Measurements from ENCODE around the gene MAGI3.

Gene MAGI3

DNA sequence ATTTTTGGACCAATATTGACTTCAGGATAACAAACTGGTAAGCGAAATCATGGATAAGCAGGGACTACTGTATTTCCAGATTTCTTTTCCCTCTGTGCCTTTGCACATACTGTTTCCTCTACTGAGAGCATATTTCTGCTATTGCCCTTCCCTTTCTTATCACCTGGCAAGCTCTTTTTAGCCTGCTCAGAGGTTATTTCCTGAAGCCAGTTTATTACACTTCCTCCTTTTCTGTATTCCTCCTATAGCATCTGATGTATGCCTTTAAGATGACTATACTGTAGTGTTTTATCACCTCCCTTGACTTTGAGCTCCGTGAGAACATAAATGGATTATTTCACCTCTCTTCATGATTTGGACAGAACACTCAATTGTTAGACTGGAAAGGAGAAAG, 49.0 kb downstream of the MAGI3 start:
- DNase-seq (ENCODE audit: extremely low read depth, insufficient read length), result no peak
- TF ChIP-seq, protein P1, sequence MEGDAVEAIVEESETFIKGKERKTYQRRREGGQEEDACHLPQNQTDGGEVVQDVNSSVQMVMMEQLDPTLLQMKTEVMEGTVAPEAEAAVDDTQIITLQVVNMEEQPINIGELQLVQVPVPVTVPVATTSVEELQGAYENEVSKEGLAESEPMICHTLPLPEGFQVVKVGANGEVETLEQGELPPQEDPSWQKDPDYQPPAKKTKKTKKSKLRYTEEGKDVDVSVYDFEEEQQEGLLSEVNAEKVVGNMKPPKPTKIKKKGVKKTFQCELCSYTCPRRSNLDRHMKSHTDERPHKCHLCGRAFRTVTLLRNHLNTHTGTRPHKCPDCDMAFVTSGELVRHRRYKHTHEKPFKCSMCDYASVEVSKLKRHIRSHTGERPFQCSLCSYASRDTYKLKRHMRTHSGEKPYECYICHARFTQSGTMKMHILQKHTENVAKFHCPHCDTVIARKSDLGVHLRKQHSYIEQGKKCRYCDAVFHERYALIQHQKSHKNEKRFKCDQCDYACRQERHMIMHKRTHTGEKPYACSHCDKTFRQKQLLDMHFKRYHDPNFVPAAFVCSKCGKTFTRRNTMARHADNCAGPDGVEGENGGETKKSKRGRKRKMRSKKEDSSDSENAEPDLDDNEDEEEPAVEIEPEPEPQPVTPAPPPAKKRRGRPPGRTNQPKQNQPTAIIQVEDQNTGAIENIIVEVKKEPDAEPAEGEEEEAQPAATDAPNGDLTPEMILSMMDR (IDR thresholded peaks at IDR 0.05; ENCODE audit: insufficient read depth, low read length, poor library complexity, severe bottlenecking), result no peak
- H3K4me3 ChIP-seq (replicated peaks; ENCODE audit: low read depth, low read length), result no peak overlapping the region
- H3K36me3 ChIP-seq (ENCODE audit: control insufficient read depth, insufficient read depth, low read length), result no peaks in the 10 kb centered on the region
- H3K27me3 ChIP-seq (replicated peaks; ENCODE audit: control insufficient read depth, insufficient read depth, low read length), result no peaks in the 10 kb centered on the region

DNA sequence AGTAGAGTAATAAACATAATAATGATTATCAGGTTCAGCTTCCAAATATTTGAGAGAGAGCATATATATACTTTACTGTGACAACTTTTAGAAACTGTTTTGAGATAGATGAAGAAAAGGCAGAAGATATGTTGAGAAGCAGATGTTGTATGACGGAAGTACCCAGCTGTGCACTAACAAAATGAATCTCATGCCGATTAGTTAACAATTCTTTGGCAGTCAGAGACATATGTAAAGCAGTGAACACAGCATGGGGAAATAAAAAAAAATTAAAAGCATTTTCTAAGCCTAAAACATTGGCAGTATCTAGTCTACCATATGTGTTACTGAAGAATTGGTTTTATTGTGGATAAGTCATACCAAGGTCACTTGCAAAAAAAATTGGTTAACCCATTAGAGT, 51.8 kb downstream of the MAGI3 start:
- H3K27me3 ChIP-seq (replicated peaks; ENCODE audit: control insufficient read depth, insufficient read depth, low read length), result no peaks in the 10 kb centered on the region
- TF ChIP-seq, protein P1 (IDR thresholded peaks at IDR 0.05; ENCODE audit: insufficient read depth, low read length, poor library complexity, severe bottlenecking), result no peak
- DNase-seq (ENCODE audit: extremely low read depth, insufficient read length), result no peak
- H3K4me3 ChIP-seq (replicated peaks; ENCODE audit: low read depth, low read length), result no peak overlapping the region
- H3K36me3 ChIP-seq (ENCODE audit: control insufficient read depth, insufficient read depth, low read length), result no peaks in the 10 kb centered on the region

DNA sequence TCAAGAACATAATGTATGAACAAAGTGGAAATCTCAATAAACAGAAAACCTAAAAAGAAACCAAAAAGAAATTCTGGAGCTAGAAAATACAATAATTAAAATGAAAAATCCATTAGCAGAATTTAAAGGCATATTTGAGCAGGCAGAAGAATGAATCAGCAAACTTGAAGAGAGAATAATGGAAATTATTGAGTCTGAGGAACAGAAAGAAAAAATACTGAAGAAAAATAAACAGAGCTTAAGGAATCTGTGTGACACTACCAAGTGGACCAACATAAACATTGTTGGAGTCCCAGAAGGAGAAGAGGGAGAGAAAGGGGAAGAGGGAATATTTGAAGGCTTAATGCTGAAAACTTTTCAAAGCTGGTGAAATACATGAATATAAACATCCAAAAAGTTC, 54.5 kb downstream of the MAGI3 start:
- H3K36me3 ChIP-seq (ENCODE audit: control insufficient read depth, insufficient read depth, low read length), result no peaks in the 10 kb centered on the region
- H3K27me3 ChIP-seq (replicated peaks; ENCODE audit: control insufficient read depth, insufficient read depth, low read length), result no peaks in the 10 kb centered on the region
- TF ChIP-seq, protein P1 (IDR thresholded peaks at IDR 0.05; ENCODE audit: insufficient read depth, low read length, poor library complexity, severe bottlenecking), result no peak
- H3K4me3 ChIP-seq (replicated peaks; ENCODE audit: low read depth, low read length), result no peak overlapping the region
- DNase-seq (ENCODE audit: extremely low read depth, insufficient read length), result no peak

DNA sequence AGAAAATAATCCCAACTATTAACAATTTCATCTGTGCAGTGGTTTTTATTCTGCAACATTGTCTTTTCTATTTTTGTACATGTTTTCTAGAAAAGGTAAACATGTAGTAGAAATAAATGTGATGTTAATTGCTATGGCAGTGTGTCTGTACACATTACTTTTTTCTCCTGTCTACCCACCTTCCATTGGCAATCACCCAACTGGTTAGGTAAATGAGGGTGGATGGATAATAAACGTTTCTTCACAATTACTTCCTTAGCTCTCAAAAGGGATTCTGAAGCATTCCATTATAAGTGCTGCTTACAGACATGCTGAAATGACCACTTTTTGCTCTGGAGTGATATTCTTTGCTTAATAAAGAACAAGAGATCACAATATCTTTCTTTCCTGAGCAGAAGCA, 61.4 kb downstream of the MAGI3 start:
- TF ChIP-seq, protein P1 (IDR thresholded peaks at IDR 0.05; ENCODE audit: insufficient read depth, low read length, poor library complexity, severe bottlenecking), result no peak
- DNase-seq (ENCODE audit: extremely low read depth, insufficient read length), result no peak
- Histone ChIP-seq H3K36me3 (ENCODE audit: control insufficient read depth, insufficient read depth, low read length) (no peaks in the 10 kb centered on the region), H3K4me3 (replicated peaks; ENCODE audit: low read depth, low read length) (no peak overlapping the region), H3K27me3 (replicated peaks; ENCODE audit: control insufficient read depth, insufficient read depth, low read length) (no peaks in the 10 kb centered on the region)

DNA sequence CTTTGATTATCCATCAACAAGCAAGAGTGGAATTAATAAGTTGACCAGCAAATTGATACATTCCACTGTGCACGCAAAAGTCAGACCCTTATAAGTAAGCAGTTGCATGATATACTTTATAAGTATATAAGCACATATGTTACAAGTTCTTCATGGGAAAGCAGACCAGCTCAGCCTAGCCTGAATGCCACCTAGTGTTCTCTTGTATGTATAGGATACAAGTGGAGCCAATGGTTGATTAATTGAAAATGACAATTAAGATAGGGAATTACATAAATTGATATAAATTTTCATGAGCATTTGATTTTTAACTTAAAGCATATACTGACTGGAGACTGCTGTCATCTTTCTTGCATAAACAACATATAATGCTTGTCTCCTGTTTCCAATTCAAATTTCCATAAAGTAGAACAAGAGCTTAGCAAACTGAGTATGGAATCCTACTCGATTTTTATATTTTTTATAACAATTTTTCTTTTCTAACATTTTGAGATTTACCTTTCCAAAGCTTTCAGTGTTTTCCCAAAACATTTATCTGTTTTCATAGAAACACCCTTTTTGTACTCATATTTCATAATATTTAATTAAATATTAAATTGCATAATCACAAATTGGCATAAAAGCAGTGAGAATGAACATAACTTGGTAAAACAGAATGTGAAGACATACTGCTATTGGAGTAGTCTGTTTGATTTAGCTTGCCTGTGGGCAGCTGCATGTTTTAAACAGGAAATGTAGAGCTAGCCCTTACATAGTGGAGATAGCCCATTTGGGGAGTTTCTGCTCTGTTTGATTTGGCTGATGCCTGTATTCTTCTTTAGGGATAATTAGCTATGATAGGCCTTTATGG, 62.8 kb downstream of the MAGI3 start:
- no peaks in the 10 kb centered on the region for H3K36me3 ChIP-seq (ENCODE audit: control insufficient read depth, insufficient read depth, low read length)
- no peak for DNase-seq (ENCODE audit: extremely low read depth, insufficient read length)

More for the DNA sequence above, 62.8 kb downstream of the MAGI3 start:
- no peak overlapping the region for H3K4me3 ChIP-seq (replicated peaks; ENCODE audit: low read depth, low read length)
- TF ChIP-seq, protein P1 (IDR thresholded peaks at IDR 0.05; ENCODE audit: insufficient read depth, low read length, poor library complexity, severe bottlenecking), result peak; percentile 51
- H3K27me3 ChIP-seq (replicated peaks; ENCODE audit: control insufficient read depth, insufficient read depth, low read length), result no peaks in the 10 kb centered on the region
